SW 1271 (cell line): ENCODE results near the gene PCDH19.
"Not testable (repeated sequence)": the region's sequence is repeated elsewhere in the genome, so short reads cannot be mapped to it uniquely, and the experiment has no call there.

Experiments used
- DNase-seq, 2 experiments: peaks; one replicate each; lab custom pipeline; 2025; lab: John Stamatoyannopoulos, UW

Gene PCDH19, protein sequence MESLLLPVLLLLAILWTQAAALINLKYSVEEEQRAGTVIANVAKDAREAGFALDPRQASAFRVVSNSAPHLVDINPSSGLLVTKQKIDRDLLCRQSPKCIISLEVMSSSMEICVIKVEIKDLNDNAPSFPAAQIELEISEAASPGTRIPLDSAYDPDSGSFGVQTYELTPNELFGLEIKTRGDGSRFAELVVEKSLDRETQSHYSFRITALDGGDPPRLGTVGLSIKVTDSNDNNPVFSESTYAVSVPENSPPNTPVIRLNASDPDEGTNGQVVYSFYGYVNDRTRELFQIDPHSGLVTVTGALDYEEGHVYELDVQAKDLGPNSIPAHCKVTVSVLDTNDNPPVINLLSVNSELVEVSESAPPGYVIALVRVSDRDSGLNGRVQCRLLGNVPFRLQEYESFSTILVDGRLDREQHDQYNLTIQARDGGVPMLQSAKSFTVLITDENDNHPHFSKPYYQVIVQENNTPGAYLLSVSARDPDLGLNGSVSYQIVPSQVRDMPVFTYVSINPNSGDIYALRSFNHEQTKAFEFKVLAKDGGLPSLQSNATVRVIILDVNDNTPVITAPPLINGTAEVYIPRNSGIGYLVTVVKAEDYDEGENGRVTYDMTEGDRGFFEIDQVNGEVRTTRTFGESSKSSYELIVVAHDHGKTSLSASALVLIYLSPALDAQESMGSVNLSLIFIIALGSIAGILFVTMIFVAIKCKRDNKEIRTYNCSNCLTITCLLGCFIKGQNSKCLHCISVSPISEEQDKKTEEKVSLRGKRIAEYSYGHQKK (N-terminal part only)

DNA sequence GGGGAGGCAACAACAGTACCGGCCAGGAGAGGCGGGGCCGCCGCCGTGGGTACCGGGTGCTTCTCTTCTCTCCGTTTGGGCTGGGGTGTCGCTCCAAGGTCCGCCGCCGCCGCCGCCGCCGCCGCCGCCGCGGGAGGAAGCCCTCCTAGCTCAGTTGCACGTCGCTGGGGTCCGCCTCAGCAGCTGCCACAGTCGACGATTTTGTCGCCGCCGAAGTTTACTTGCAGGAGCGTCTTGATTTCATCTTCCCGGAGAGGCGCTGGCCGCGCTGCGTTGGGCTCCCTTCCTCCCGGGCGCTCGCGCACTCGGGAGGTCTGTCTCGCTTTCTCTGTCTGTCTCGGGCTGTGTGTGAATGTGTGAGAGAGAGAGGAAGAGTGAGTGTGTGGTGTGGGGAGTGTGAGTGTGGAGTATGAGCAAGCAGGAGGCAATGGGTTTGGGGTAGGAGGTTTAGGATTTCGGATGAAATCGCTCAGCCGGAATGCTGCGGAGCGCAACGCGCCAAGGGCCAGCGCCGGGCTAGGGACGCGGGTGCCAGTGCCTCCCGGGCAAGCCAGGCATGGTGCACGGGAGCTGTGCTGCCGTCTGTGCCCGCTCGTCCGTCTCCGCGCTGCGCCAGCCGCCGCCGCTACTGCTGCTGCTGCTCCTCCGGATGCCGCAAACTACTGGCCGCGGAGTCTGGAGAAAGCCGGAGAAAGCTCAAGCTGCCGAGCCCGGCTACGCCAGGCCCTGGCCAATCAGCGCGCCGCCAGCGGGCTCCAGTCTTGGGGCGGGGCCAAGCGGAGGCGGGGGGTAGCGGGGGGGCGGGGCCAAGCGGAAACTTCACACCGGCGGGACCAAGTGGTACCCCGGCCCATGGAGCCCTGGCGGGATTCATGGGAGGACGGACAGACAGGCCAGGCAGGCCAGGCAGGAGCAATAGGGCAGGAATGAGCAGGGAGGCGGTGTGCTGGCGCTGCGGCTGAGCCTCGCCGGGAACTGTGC is at the start of gene PCDH19:
TSS of gene PCDH19 (minus strand) at position 664 of the 981 bp plus-strand sequence. CDS start 1,676 bp downstream, outside the sequence.
- DNase-seq, result peak in 1 of 2 experiments; percentile 1

DNA sequence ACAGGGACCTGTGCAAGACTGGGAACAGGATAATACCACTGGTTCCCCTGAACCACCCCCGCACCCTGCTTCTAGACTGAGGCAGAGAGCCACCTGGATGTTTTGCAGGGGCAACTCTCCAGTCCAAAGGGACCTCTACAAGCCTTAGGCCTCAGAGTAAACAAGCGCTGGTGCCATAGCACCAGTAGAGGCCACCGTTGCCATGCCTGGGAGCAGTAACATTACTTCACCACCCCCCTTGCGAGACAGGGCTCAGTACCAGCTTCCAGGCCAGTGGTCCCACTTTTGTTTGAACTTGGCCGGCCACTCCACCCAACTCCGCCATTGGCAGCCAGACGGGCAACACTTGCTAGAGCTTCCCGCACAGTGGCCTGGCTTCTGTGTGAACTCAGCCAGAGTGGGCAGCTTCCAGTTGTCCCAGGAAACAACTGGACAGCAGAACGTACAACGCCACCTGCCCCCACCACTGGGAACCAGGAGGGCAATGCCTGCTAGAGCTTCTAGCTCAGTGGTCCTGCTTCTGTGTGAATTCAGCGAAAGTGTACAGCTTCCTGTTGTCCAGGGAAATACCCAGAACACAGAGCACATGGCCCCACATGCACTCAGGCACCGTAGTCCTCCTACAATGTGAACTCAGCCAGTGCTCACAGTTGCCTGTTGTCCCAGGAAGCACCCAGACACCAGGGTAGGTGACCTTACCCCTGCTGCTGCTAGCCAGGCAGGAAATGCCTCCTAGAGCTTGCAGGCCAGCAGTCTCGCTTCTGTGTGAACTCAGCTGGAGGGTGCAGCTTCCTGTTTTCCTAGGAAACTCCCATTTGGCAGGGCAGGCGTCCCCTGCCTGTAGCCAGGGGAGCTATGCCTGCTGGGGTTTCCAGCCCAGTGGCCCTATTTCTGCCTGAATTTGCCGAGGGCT is 39.9 kb upstream of the PCDH19 start:
- no peak for DNase-seq

DNA sequence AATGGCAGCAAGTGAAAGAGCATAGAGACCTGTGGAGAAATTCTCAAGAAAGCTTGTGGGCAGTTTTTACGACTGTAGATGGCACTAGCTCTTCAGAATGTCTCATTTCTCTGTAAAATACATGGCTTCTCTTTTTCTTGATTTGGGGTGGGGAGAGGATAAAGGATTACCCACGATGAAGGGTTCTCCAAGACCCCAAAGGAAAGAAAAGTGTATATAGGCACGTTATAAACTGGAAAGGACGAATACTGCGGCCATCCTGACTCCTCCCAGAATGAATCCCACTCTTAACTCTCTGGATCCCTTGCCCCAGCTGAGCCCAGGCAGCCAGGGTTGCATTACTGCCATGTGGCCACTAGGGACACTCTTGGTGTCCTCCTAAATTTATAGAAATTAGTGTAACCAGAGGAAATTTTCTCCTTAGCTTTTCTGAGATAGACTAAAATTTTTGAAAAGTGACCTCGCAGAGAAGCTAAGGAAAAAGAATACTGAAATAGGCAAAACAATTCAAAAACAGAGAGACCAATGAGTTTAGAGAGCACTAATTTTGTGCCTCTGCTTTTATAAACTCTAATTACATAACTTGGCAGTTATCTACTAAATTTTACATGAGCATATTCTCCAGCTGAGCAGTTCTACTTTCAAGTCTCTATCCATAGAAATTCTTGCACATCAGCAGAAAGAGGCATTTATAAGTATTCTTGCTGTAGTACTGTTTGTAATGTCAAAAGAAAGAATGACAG is 37.8 kb upstream of the PCDH19 start:
- DNase-seq, result peak in 1 of 2 experiments; percentile 13

DNA sequence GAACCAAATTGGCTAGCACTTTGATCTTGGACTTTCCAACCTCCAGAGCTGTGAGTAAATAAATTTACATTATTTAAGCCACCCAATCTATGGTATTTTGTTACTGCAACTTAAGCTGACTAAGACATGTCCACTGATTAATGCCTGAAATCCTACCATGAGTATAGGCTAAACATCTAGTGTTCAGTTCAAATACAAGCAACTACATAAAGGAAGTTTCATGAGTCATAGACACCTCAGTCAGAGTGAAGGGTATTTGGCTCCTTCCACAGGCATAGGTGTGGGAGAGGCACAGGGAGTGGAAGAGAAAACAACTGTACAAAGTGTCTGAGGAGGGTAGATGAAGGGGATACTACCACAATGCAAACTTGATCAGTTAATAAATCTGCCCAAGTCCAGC is 35.5 kb upstream of the PCDH19 start:
- DNase-seq, result no peak

DNA sequence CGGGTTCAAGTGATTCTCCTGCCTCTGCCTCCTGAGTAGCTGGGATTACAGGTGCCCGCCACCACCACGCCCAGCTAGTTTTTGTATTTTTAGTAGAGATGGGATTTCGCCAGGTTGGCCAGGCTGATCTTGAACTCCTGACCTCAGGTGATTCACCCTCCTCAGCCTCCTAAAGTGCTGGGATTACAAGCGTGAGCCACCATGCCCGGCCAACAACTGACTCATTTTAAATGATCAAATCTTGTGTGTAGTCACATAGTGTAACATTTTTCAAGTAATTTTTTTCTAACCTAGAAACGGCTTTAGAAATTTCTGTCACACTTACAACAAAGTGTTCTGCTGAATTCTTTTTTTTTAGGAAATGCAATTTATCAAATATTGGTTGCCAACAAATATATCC is 31.2 kb upstream of the PCDH19 start:
- DNase-seq, result not testable (repeated sequence)

DNA sequence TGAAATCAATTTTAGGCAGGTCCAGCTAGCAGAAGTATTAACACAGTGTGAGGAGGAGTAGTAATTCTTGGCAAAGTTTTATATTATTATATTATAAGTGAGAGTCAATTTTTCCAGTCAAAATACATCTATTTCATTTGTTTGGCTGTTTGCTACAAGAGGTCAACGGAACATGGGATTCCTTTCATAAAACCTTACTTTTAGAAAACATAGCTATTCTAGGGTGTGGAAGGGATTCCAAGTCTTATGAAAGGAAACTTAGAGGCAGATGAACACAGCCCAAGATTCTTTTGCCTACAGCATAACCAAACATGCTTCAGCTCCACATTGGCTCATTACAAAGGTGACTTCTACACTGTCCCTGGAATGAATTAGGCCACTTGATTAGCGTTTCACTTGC is 29.9 kb upstream of the PCDH19 start:
- DNase-seq, result no peak

DNA sequence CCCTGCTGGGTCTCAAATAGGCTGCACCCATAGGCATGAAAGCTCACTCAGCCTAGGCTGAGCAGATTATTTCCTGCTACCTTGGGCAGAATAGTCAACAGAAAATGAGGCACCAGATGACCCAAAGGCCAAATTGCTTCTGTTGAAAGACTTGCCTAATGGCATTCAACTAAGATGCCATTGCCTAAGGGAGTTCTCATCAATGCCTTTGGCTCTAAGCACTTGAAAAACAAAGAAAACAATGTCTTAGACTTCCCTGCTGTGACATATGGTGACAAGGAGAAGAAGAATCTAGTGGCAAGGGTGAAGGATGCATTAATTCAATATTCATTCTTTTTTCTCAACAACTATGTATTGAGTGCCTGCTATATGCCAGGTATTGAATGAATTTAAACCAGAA is 25.7 kb upstream of the PCDH19 start:
- no peak for DNase-seq

DNA sequence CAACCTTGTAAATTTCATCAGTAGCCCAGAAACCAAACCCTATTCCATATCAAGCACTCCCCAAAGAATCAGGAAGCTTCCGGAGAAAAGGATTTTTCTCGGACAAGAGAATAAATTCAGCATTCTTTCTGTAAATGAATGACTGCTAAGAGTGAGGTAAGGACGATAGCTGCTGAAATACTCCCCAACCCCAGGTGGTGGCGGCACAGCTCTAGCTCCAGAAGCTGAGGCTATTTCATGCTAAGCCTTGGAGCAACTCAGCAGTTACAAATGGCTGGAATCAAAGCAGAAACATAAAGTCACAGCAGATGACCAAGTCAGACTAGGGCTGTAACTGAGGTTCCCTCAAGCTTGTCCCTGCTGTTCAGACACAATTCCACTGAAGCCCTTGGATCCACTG is 13.9 kb upstream of the PCDH19 start:
- no peak for DNase-seq

DNA sequence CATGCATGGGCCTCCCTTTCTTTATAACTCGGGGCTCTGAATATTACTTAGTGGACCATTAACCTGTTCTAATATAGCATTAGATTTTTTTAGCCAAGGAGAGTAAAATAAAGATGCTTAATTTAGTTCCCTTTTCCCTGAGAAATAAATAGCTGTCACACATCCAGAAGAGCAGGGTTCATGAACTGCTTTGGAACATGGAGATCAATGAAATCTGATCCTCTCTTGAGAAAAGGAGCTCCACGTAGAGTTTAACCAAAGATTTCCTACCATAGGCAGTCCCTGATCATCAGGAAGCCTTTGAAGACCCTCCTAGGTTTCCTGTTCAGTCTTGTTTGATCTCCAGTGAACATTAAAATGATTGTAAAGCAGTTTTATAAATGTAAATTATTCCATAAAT is 8.5 kb upstream of the PCDH19 start:
- no peak for DNase-seq

DNA sequence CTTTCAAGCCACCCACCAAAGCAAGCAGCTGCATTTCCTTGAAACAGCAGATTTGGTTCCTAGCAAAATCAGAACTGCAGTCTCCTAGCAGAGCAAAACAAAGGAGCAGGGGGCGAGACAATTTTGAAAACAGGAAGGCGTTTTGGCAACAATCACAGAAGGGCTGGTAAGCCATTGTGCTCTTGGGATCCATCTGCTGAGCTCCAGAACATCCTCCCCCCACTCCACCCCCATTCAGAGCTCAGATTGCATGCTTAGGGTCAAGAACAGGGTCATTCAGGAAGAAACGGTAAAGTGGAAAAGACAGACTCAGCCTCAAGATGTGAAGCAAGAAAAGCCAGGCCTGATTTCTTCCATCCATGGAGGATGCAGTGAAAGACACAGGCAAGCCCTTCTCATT is 7.6 kb upstream of the PCDH19 start:
- no peak for DNase-seq

DNA sequence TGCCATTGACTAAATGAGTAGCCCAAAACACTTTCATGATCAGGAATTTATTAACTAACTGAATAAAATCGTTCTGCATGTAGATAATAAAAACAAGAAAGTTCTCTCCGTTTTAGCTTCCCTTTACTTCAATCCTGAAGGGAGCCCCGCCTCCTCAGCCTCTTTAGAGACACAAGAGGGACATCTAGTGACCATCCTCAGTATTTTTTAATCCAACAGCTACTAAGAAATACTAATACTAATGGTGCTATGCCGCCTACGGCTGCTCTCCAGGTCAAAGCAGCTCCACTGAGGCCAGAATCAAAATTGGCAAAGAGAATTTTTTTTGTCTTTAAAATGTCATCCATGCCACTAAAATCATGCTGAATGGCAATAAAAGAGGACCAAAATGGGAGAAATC is 3.2 kb upstream of the PCDH19 start:
- peak in 1 of 2 experiments; percentile 28 for DNase-seq

DNA sequence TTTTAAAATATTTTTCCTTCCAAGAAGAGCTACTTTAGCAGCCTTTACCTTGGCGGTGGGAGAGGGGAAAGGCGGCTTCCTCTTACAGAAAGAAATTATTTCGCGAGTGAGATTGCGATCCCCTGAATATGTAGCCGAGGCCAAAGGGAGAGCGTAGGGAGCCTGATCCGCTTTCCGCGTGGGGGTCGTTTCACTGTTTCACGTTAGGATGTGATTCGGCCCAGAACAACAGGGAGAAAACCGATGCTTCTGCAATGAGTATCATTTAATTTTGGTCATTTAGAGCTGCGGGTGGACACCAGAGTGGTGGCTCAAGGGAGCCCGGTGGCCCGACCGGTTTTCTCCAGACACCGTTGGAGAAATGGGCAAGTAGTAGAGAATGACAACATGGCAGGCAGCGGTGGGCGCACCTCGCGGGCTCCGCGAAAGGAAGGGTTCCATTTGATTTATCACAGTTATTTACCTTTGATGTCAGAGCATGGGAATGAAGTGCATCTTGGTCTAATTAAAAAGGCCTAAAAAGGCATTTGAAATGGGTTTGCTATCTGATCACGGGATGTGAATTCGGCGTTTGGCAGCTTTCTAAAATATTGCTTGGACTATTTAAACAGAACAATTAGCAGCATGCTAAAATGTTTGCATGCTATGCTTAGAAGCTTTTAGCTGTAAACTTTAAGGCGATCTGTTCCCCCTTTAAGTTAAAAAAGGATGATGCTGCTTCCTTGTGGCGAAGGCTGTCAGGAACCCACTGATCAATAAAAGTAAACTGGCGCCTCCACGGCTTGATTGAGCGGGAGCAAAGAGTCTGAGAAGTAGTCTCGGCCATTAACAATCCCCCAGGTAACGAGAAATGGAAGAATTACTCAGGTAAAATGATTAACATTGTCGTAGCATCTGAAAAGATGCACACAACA is 2.0 kb upstream of the PCDH19 start:
- DNase-seq, result no peak

DNA sequence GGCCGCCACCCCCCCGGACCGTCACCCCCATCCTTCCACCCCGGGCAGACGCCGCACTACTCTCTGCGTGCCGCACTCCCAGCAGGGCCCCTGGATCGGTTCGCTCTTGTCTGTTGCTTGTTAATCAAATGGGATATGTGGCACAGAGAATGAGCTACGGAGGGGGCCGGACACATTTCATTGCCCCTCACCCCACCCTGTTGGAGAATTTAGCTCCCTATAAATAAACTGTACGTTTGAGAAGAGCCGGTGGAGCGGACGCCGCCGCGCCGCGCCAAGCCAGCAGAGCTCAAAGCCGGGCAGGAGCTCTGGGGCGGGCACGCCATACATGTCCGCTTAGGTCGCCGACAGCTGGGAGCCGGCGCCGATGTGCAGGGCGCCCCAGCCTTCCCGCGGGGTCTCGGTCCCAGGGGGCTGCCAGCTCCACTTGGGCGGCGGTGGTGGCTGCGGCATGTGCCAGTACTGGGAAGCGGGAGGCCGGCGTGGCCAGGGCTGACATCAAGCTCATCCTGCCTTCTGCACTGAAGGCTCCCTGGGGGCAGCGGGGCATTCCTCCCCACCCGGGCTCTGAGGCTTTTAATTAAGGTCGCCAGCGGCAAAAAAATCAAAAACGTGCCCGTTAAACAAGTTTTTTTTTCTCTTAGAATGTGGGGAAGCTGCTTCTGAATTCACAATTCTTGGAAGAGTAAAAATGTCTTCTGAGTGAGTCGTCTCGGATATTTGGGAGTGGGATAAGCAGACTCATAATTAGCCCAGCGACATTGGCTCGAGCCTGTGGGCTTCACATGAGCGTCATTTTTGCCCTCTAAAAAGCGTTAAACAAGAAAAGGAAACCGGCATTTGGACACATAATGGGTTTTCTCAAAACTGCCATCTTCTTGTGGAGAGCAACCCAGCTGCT is 1.1 kb upstream of the PCDH19 start:
- no peak for DNase-seq

DNA sequence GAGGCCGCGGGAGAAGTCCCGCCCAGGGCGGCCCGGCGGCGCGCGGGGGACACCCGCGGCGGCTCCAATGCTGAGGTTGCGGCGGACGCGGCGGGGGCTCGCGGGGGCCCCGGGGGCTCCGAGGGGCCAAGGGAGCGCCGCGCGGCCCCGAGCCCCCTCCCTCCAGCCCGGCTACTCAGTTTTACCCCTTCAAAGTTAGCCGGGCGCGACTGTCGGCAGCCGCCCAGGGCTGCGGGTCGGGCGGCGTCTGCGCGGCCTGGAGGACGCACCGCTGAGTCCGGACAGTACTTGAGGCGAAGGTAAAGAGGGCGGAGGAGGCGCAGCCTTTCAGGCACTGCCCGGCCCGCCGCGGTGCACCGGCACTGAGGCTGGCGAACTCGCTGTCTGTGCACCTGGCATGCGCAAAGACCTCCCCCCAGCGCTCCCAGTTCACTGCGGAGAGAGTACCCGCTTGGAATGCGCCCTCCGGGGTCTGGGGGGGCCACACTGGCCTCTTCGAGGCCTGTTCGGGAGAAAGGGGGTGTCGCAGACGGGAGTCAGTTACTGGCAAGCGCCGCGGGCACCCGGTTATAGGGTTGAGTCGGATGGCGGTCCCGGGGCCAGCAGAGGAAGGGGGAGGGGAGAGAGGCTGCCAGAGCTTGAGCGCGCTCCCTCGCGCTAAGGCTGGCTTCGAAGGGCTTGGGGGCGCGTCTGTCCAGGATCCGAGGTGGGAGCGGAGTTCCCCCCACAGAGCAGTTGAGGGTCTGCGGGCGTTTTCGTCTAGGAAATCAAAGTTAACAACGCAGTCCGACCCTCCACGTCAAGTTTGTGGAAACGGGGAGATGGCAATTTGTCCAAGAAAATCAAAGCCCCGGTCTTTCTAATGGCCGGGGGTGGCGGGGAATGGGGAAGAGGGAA is 1.1 kb downstream of the PCDH19 start:
- no peak for DNase-seq

DNA sequence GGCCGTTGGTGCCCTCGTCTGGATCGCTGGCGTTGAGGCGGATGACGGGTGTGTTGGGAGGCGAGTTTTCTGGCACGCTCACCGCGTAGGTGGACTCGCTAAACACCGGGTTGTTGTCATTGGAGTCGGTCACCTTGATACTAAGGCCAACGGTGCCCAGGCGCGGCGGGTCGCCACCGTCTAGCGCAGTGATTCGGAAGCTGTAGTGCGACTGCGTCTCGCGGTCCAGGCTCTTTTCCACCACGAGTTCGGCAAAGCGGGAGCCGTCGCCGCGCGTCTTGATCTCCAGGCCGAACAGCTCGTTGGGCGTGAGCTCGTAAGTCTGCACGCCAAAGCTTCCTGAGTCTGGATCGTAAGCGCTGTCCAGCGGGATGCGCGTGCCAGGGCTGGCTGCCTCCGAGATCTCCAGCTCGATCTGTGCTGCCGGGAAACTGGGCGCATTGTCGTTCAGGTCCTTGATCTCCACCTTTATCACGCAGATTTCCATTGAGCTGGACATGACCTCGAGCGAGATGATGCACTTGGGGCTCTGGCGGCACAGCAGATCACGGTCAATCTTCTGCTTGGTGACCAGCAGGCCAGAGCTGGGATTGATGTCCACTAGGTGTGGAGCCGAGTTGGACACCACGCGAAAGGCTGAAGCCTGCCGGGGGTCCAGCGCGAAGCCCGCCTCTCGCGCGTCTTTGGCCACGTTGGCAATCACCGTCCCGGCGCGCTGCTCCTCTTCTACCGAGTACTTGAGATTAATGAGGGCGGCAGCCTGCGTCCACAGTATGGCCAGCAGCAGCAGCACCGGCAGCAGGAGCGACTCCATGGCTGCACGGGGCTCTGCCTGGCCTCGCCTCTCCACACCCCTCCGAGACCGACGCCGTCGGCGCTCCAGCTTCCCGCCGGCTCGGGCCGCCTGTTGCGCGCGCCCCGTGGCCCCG is 2.0 kb downstream of the PCDH19 start:
- DNase-seq, result no peak
